WTC11 (cell line): ENCODE data around the gene KSR1. TPM values are rescaled to one million over a fixed set of nuclear protein-coding genes. Genes with fewer than 3 reads are reported as not detected.

Source experiments
- ATAC-seq: fragments of 200-7000 bp; cut with Tn5 transposase; 2 replicates; pipeline ENCODE4 v1.10.0; 2021; ENCODE audit warnings: mild to moderate bottlenecking, moderate library complexity
- CTCF ChIA-PET: fragments of 300-600 bp; sonication (Branson Sonifier 250); formaldehyde crosslinking; loops from one replicate; lab custom pipeline; 2021; ENCODE audit warnings: antibody characterized with exemption; lab: Charles Lee
- POLR2A ChIA-PET: fragments of 350-600 bp; sonication (Branson Sonifier 250); formaldehyde crosslinking; loops from one replicate; lab custom pipeline; 2021; ENCODE audit warnings: antibody characterized with exemption; lab: Charles Lee
- DNase-seq: peaks from one replicate; pipeline ENCODE4 v3.0.0; 2021; ENCODE audit warnings: low spot score
- H3K27ac Mint-ChIP-seq: 2 replicates; pipeline ENCODE4 v1.8.0; 2021; ENCODE audit warnings: mixed read lengths
- H3K27me3 Mint-ChIP-seq: 2 replicates; pipeline ENCODE4 v1.8.0; 2021; ENCODE audit warnings: low read depth, mild to moderate bottlenecking, moderate library complexity, mixed read lengths
- H3K36me3 Mint-ChIP-seq: 2 replicates; pipeline ENCODE4 v1.8.0; 2021; ENCODE audit warnings: mixed read lengths
- H3K4me1 Mint-ChIP-seq: 2 replicates; pipeline ENCODE4 v1.8.0; 2022; ENCODE audit warnings: mixed read lengths
- H3K4me3 Mint-ChIP-seq: 2 replicates; pipeline ENCODE4 v1.8.0; 2021; ENCODE audit warnings: mild to moderate bottlenecking, moderate library complexity, mixed read lengths
- H3K9me3 Mint-ChIP-seq: 2 replicates; pipeline ENCODE4 v1.8.0; 2021; ENCODE audit warnings: mixed read lengths
- AFF4 ChIP-seq: sonication (generic); formaldehyde crosslinking; IDR thresholded peaks from 2 replicates; pipeline ENCODE4 v1.8.1; 2023; ENCODE audit warnings: mild to moderate bottlenecking, missing genetic modification reagents, borderline replicate concordance
- ATF1 ChIP-seq: sonication (generic); formaldehyde crosslinking; IDR thresholded peaks from 2 replicates; pipeline ENCODE4 v1.8.1; 2023; ENCODE audit warnings: mild to moderate bottlenecking, moderate library complexity, missing genetic modification reagents
- ATF6 ChIP-seq: sonication (generic); formaldehyde crosslinking; IDR thresholded peaks from 2 replicates; pipeline ENCODE4 v1.8.1; 2023; ENCODE audit warnings: mild to moderate bottlenecking, missing genetic modification reagents
- CREM ChIP-seq: sonication (generic); formaldehyde crosslinking; IDR thresholded peaks from 2 replicates; pipeline ENCODE4 v1.8.1; 2022; ENCODE audit warnings: mild to moderate bottlenecking, missing genetic modification reagents, moderate library complexity
- E2F1 ChIP-seq: sonication (generic); formaldehyde crosslinking; IDR thresholded peaks from 2 replicates; pipeline ENCODE4 v1.8.0; 2022; ENCODE audit warnings: mild to moderate bottlenecking, missing genetic modification reagents
- E2F5 ChIP-seq: sonication (generic); formaldehyde crosslinking; IDR thresholded peaks from 2 replicates; pipeline ENCODE4 v1.8.1; 2022; ENCODE audit warnings: mild to moderate bottlenecking, moderate library complexity, missing genetic modification reagents
- JAZF1 ChIP-seq: fragments of 250-450 bp; sonication (Bioruptor Pico); IDR thresholded peaks from 2 replicates; pipeline ENCODE4 v1.9.0; 2021; ENCODE audit warnings: moderate library complexity, mild to moderate bottlenecking, inconsistent platforms
- NFE2L1 ChIP-seq: sonication (generic); formaldehyde crosslinking; IDR thresholded peaks from 2 replicates; pipeline ENCODE4 v1.8.1; 2023; ENCODE audit warnings: missing genetic modification reagents
- NR2C2 ChIP-seq: sonication (generic); formaldehyde crosslinking; IDR thresholded peaks from 2 replicates; pipeline ENCODE4 v1.8.0; 2022; ENCODE audit warnings: mild to moderate bottlenecking, missing genetic modification reagents
- OVOL2 ChIP-seq: fragments of 250-450 bp; sonication (Bioruptor Pico); IDR thresholded peaks from 2 replicates; pipeline ENCODE4 v1.9.0; 2021; ENCODE audit warnings: mild to moderate bottlenecking, borderline replicate concordance
- PRDM15 ChIP-seq: sonication (generic); formaldehyde crosslinking; IDR thresholded peaks from 2 replicates; pipeline ENCODE4 v1.8.0; 2022; ENCODE audit warnings: missing genetic modification reagents
- PRRX2 ChIP-seq: fragments of 250-450 bp; sonication (Bioruptor Pico); IDR thresholded peaks from 2 replicates; pipeline ENCODE4 v1.8.0; 2021; ENCODE audit warnings: mild to moderate bottlenecking
- SMAD4 ChIP-seq: sonication (generic); formaldehyde crosslinking; IDR thresholded peaks from 2 replicates; pipeline ENCODE4 v1.8.0; 2022; ENCODE audit warnings: mild to moderate bottlenecking, missing genetic modification reagents
- SP1 ChIP-seq: sonication (generic); formaldehyde crosslinking; conservative IDR thresholded peaks from 2 replicates; pipeline ENCODE4 v1.8.1; 2022; ENCODE audit warnings: missing genetic modification reagents
- STAT6 ChIP-seq: sonication (generic); formaldehyde crosslinking; conservative IDR thresholded peaks from 2 replicates; pipeline ENCODE4 v1.8.1; 2023; ENCODE audit warnings: mild to moderate bottlenecking, low read depth, missing genetic modification reagents, moderate library complexity
- USF2 ChIP-seq: sonication (generic); formaldehyde crosslinking; IDR thresholded peaks from 2 replicates; pipeline ENCODE4 v1.8.1; 2023; ENCODE audit warnings: mild to moderate bottlenecking, missing genetic modification reagents, moderate library complexity
- ZBTB21 ChIP-seq: sonication (generic); formaldehyde crosslinking; IDR thresholded peaks from 2 replicates; pipeline ENCODE4 v1.8.1; 2023; ENCODE audit warnings: mild to moderate bottlenecking, missing genetic modification reagents, borderline replicate concordance
- ZNF317 ChIP-seq: sonication (generic); formaldehyde crosslinking; IDR thresholded peaks from 2 replicates; pipeline ENCODE4 v1.8.1; 2023; ENCODE audit warnings: low read depth, mild to moderate bottlenecking, moderate library complexity, missing genetic modification reagents, borderline replicate concordance
- ZNF423 ChIP-seq: fragments of 250-450 bp; sonication (Bioruptor Pico); IDR thresholded peaks from 2 replicates; pipeline ENCODE4 v2.1.2; 2022; ENCODE audit warnings: mild to moderate bottlenecking, moderate library complexity
- ZSCAN18 ChIP-seq: fragments of 250-450 bp; sonication (Bioruptor Pico); IDR thresholded peaks from 2 replicates; pipeline ENCODE4 v2.1.2; 2022; ENCODE audit warnings: mild to moderate bottlenecking, moderate library complexity
- total RNA-seq: library from RNA; stranded (reverse); gene quantifications from 3 replicates; pipeline ENCODE4 v1.2.3, GENCODE V29; 2021

Gene KSR1
- total RNA-seq, 1 experiment from 2014 or later = 45.5 TPM

- no peak overlapping the region for H3K4me3 Mint-ChIP-seq
- POLR2A ChIA-PET = no interaction called here
- no peaks in the 10 kb centered on the region for H3K4me1 Mint-ChIP-seq
- no peak for TF ChIP-seq NR2C2
- TF ChIP-seq SMAD4 (CRISPR knock-in tag) = no peak
- TF ChIP-seq ZNF423 = no peak
- no peak for TF ChIP-seq PRRX2 (CRISPR knock-in tag)
- TF ChIP-seq OVOL2 (CRISPR knock-in tag) = no peak
- TF ChIP-seq JAZF1 (CRISPR knock-in tag) = no peak
- TF ChIP-seq ATF1 (CRISPR knock-in tag) = no peak
- no peak for TF ChIP-seq ZBTB21
- TF ChIP-seq E2F1 = no peak
- TF ChIP-seq ATF6 = no peak
- TF ChIP-seq SP1 (CRISPR knock-in tag) = no peak
- TF ChIP-seq CREM = no peak
- TF ChIP-seq E2F5 (CRISPR knock-in tag) = no peak
- TF ChIP-seq AFF4 (CRISPR knock-in tag) = no peak
- no peak for TF ChIP-seq ZSCAN18 (CRISPR knock-in tag)
- no peak overlapping the region for H3K27ac Mint-ChIP-seq
- no peaks in the 10 kb centered on the region for H3K36me3 Mint-ChIP-seq
- no peaks in the 10 kb centered on the region; the same call in 1 of the 2 replicates for H3K9me3 Mint-ChIP-seq
- ATAC-seq (no peak), DNase-seq (no peak)
- H3K27me3 Mint-ChIP-seq = no peaks in the 10 kb centered on the region
- CTCF ChIA-PET = interaction anchor here (1.2 kb wide), 1 partner anchor 8 kb away, joined by 3 read pairs; no protein-coding TSS in a partner anchor
Observed at GRCh38 chr17:27422601-27423000, 33.6 kb upstream of the KSR1 start.

GRCh38 chr17:27423651-27424050 is 32.6 kb upstream of the KSR1 start:
- H3K27me3 Mint-ChIP-seq = no peaks in the 10 kb centered on the region
- no peaks in the 10 kb centered on the region for H3K36me3 Mint-ChIP-seq
- no peak overlapping the region for H3K4me3 Mint-ChIP-seq
- POLR2A ChIA-PET = no interaction called here
- DNase-seq (no peak), ATAC-seq (no peak)
- CTCF ChIA-PET = no interaction called here
- peaks cover 2% of the 10 kb centered on the region for H3K9me3 Mint-ChIP-seq
- H3K27ac Mint-ChIP-seq = no peak overlapping the region
- no peaks in the 10 kb centered on the region for H3K4me1 Mint-ChIP-seq
- TF ChIP-seq PRDM15 (no peak), ZNF317 (no peak), STAT6 (CRISPR knock-in tag) (no peak), USF2 (CRISPR knock-in tag) (no peak), NFE2L1 (CRISPR knock-in tag) (no peak)
